K562 (cell line): ENCODE results near the gene ATRN. TPM values are rescaled to one million over a fixed set of nuclear protein-coding genes. Genes with fewer than 3 reads are reported as not detected.

Source experiments
- ATAC-seq: fragments of 200-7000 bp; cut with Tn5 transposase; 3 replicates; pipeline ENCODE4 v1.9.1; 2020; ENCODE audit warnings: moderate library complexity
- BruUV-seq: library from RNA; stranded (reverse); fragments of 400-500 nt; replicated peaks from 2 replicates; lab custom pipeline; 2021; lab: Mats Ljungman, UMichigan
- CTCF ChIA-PET: fragments of 300-600 bp; formaldehyde crosslinking; extraction: SDS; loops from one replicate; lab custom pipeline; 2021; ENCODE audit warnings: low intra/inter-chr PET ratio; lab: Yijun Ruan, JAX
- POLR2A ChIA-PET: fragments of 300-600, 350-650 bp; sonication (Branson Sonifier 250); formaldehyde crosslinking; extraction: SDS; loops from one replicate; lab custom pipeline; 2021; ENCODE audit warnings: antibody characterized with exemption, inconsistent platforms; lab: Yijun Ruan, JAX
- DNase-seq, 4 experiments: peaks; one replicate each; pipeline versions ENCODE4 v3.0.0 to v3.0.0-alpha.2; 2011 to 2018; ENCODE audit warnings: low spot score in 3 of 4, mixed read lengths in 3 of 4; ENCODE audit errors: extremely low read depth in 1 of 4
- FAIRE-seq: peaks from 2 replicates; lab custom pipeline; 2011; peaks lifted over from hg19 to GRCh38; lab: Jason Lieb, UNC
- H2AFZ ChIP-seq: 2 replicates; pipeline ENCODE4 v1.6.0; 2011; ENCODE audit warnings: low read depth, low read length, control low read depth, inconsistent platforms
- H3K27ac ChIP-seq: fragments of 200-600 bp; 3 replicates; pipeline ENCODE4 v1.8.0; 2011; ENCODE audit warnings: low read depth, mild to moderate bottlenecking, control low read depth, inconsistent platforms, low read length, moderate library complexity, mixed read lengths; ENCODE audit errors: extremely low read depth
- H3K27me3 ChIP-seq, 2 experiments: fragments of 300-600 bp in 1 of 2; 2 replicates in 1 of 2; 3 replicates in 1 of 2; pipeline versions ENCODE4 v1.6.0 to v1.8.0; 2011; ENCODE audit warnings: inconsistent platforms in 2 of 2, low read length in 2 of 2, mild to moderate bottlenecking in 1 of 2, mixed read lengths in 1 of 2, moderate library complexity in 1 of 2; ENCODE audit not compliant: control insufficient read depth in 2 of 2, insufficient read depth in 2 of 2
- H3K36me3 ChIP-seq: fragments of 300-600 bp; 3 replicates; pipeline ENCODE4 v1.8.0; 2011; ENCODE audit warnings: mild to moderate bottlenecking, low read length, inconsistent platforms; ENCODE audit not compliant: control insufficient read depth, insufficient read depth
- H3K4me1 ChIP-seq, 2 experiments: fragments of 200-600 bp in 1 of 2; replicated peaks in 1 of 2; 2 replicates in 1 of 2; 3 replicates in 1 of 2; pipeline versions ENCODE4 v1.5.1 to v1.8.0; 2011; ENCODE audit warnings: inconsistent platforms in 2 of 2, low read length in 2 of 2, mild to moderate bottlenecking in 1 of 2, mixed read lengths in 1 of 2, moderate library complexity in 1 of 2; ENCODE audit not compliant: control insufficient read depth in 2 of 2, insufficient read depth in 2 of 2
- H3K4me2 ChIP-seq: 2 replicates; pipeline ENCODE4 v1.6.1; 2011; ENCODE audit warnings: low read length, control low read depth, inconsistent platforms, mixed read lengths; ENCODE audit not compliant: insufficient read depth
- H3K4me3 ChIP-seq: fragments of 200-600 bp; sonication (generic), shearing (Covaris generic); 2 replicates; pipeline ENCODE4 v1.5.1; 2016; ENCODE audit warnings: control low read depth, inconsistent platforms
- H3K79me2 ChIP-seq: fragments of 200-600 bp; 3 replicates; pipeline ENCODE4 v1.8.0; 2011; ENCODE audit warnings: low read length, inconsistent platforms; ENCODE audit not compliant: control insufficient read depth, insufficient read depth
- H3K9ac ChIP-seq, 2 experiments: 2 replicates each; pipeline versions ENCODE4 v1.6.0 to v1.6.1; 2011; ENCODE audit warnings: low read depth in 2 of 2, low read length in 2 of 2, control low read depth in 1 of 2, inconsistent platforms in 1 of 2, mild to moderate bottlenecking in 1 of 2, mixed read lengths in 1 of 2; ENCODE audit not compliant: insufficient read depth in 1 of 2
- H3K9me1 ChIP-seq: one replicate; pipeline ENCODE4 v1.6.0; 2011; ENCODE audit warnings: inconsistent platforms, mild to moderate bottlenecking, low read length, moderate library complexity; ENCODE audit not compliant: control insufficient read depth, insufficient read depth
- H3K9me3 ChIP-seq: replicated peaks from 2 replicates; pipeline ENCODE4 v1.5.1; 2011; ENCODE audit warnings: low read depth, low read length, inconsistent platforms; ENCODE audit not compliant: control insufficient read depth, insufficient read depth
- H4K20me1 ChIP-seq: replicated peaks from 2 replicates; pipeline ENCODE4 v1.6.1; 2011; ENCODE audit warnings: low read length, inconsistent platforms, mixed read lengths; ENCODE audit not compliant: control insufficient read depth, insufficient read depth
- CBFA2T2 ChIP-seq: fragments of 450-650 bp; conservative IDR thresholded peaks from 2 replicates; pipeline ENCODE4 v1.6.1; 2017; ENCODE audit warnings: mild to moderate bottlenecking
- KDM4B ChIP-seq, 2 experiments: fragments of 450-650 bp in 1 of 2; sonication (generic) in 1 of 2; IDR thresholded peaks; 2 replicates each; pipeline ENCODE4 v1.6.1; 2016 to 2017; ENCODE audit warnings: borderline replicate concordance in 2 of 2, antibody characterized with exemption in 1 of 2, low read depth in 1 of 2, mild to moderate bottlenecking in 1 of 2
- MAFG ChIP-seq: fragments of 450-650 bp; conservative IDR thresholded peaks from 2 replicates; pipeline ENCODE4 v1.6.1; 2016; ENCODE audit warnings: missing genetic modification characterization, missing compliant biosample characterization
- MCM5 ChIP-seq: fragments of 450-650 bp; IDR thresholded peaks from 2 replicates; pipeline ENCODE4 v1.6.1; 2016; ENCODE audit warnings: low read depth
- MXD1 ChIP-seq: fragments of 250-450 bp; sonication (Bioruptor Pico); IDR thresholded peaks from 2 replicates; pipeline ENCODE4 v1.8.0; 2021; ENCODE audit warnings: borderline replicate concordance, mild to moderate bottlenecking, moderate library complexity; ENCODE audit not compliant: poor library complexity, severe bottlenecking
- NCOR1 ChIP-seq: fragments of 450-650 bp; IDR thresholded peaks from 2 replicates; pipeline ENCODE4 v1.6.1; 2016; ENCODE audit warnings: mild to moderate bottlenecking, moderate library complexity
- PRMT5 ChIP-seq: sonication (generic); formaldehyde crosslinking; IDR thresholded peaks from 2 replicates; pipeline ENCODE4 v1.5.0; 2020; ENCODE audit warnings: missing genetic modification reagents
- RB1 ChIP-seq: fragments of 450-650 bp; IDR thresholded peaks from 2 replicates; pipeline ENCODE4 v1.6.1; 2017; ENCODE audit warnings: low read depth, mild to moderate bottlenecking
- RFX7 ChIP-seq: fragments of 250-450 bp; sonication (Bioruptor Pico); IDR thresholded peaks from 2 replicates; pipeline ENCODE4 v1.5.1; 2021; ENCODE audit warnings: mild to moderate bottlenecking
- SIN3A ChIP-seq, 2 experiments: fragments of 150-350 bp in 1 of 2; IDR thresholded peaks; 2 replicates each; pipeline ENCODE4 v1.6.1; 2011 to 2016; ENCODE audit warnings: borderline replicate concordance in 2 of 2, low read depth in 2 of 2, low read length in 2 of 2, mild to moderate bottlenecking in 2 of 2, moderate library complexity in 2 of 2; ENCODE audit not compliant: control insufficient read depth in 1 of 2
- ZC3H4 ChIP-seq: sonication (generic); formaldehyde crosslinking; IDR thresholded peaks from 2 replicates; pipeline ENCODE4 v1.9.0; 2021; ENCODE audit warnings: missing genetic modification reagents, borderline replicate concordance
- ZNF146 ChIP-seq: IDR thresholded peaks from one replicate; pipeline ENCODE4 v1.6.1; 2018; ENCODE audit warnings: missing compliant biosample characterization; ENCODE audit not compliant: unreplicated experiment
- ZNF282 ChIP-seq: sonication (generic); formaldehyde crosslinking; IDR thresholded peaks from 2 replicates; pipeline ENCODE4 v1.8.1; 2023; ENCODE audit warnings: missing genetic modification reagents
- ZNF561 ChIP-seq: fragments of 450-650 bp; formaldehyde crosslinking; conservative IDR thresholded peaks from 2 replicates; pipeline ENCODE4 v1.4.0; 2020; ENCODE audit warnings: mild to moderate bottlenecking, moderate library complexity
- WGBS: fragments of 100-300 bp; shearing (Covaris generic); methylation state at CpG from one replicate; pipeline ENCODE4 v1.1.6; 2016; ENCODE audit warnings: low coverage, mixed read lengths; ENCODE audit not compliant: insufficient coverage; ENCODE audit errors: missing lambda C conversion rate; 5-methylcytosine and 5-hydroxymethylcytosine counted together
- in situ Hi-C: fragments of 300-500 bp; cut with MboI; formaldehyde crosslinking; loops from 4 replicates; pipeline ENCODE4 v1.15.0; 2018; ENCODE audit warnings: inconsistent platforms, mixed read lengths
- intact Hi-C: fragments of 100-400 bp; cut with micrococcal nuclease; formaldehyde crosslinking; loops from 2 replicates; pipeline ENCODE4 v1.14.2; 2022
- polyA plus RNA-seq, 8 experiments: library from polyadenylated mRNA; depleted of rRNA in 4 of 8; stranded (reverse) in 5 of 8; unstranded in 3 of 8; fragments of >200 nt; fragmentation: Nextera tagmentation in 2 of 8; fragmentation: Illumina TruSeq in 1 of 8; extraction: Ambion mirVana in 2 of 8; extraction: Trizol in 1 of 8; gene quantifications; 2 replicates each; pipeline versions ENCODE4 v1.2.1 to v1.2.3, GENCODE V29; 2011 to 2014; ENCODE audit warnings: inconsistent platforms in 1 of 8, missing spikeins in 1 of 8
- total RNA-seq, 7 experiments: library from RNA; depleted of rRNA in 6 of 7; stranded (reverse); fragments of >200 nt in 6 of 7; fragmentation: Illumina TruSeq in 2 of 7; extraction: Trizol in 2 of 7; gene quantifications; 2 replicates each; pipeline versions ENCODE4 v1.2.1 to v1.2.3, GENCODE V29; 2011 to 2021; ENCODE audit warnings: low replicate concordance in 1 of 7

ATRN gene
- total and polyA plus RNA-seq, 9 of the 15 experiments (the other 6 are each of a cell fraction or from before 2014, with no cell fraction given) = 0.69 to 16.5 (median 7.6) TPM

GRCh38 chr20:3674447-3674846 lies 203.6 kb downstream of the ATRN start:
- no TSS peak for BruUV-seq
- in situ Hi-C loops = no loop called here
- no peak for TF ChIP-seq PRMT5 (CRISPR knock-in tag)
- no peak for TF ChIP-seq MXD1
- no peak for TF ChIP-seq MCM5
- no peak for TF ChIP-seq RB1
- TF ChIP-seq NCOR1 = no peak
- TF ChIP-seq CBFA2T2 = no peak
- TF ChIP-seq KDM4B (IDR thresholded peaks at IDR 0.05; ENCODE audit: borderline replicate concordance in 2 of 2, low read depth in 1 of 2) = no peak
- TF ChIP-seq ZNF561 (CRISPR knock-in tag) = no peak
- TF ChIP-seq ZC3H4 = no peak
- no peak for TF ChIP-seq MAFG (tag)
- TF ChIP-seq SIN3A (IDR thresholded peaks at IDR 0.05; ENCODE audit: borderline replicate concordance in 2 of 2, control insufficient read depth in 1 of 2, low read depth in 2 of 2, low read length in 2 of 2) = no peak
- no peak for TF ChIP-seq ZNF146
- no peak for TF ChIP-seq RFX7 (CRISPR knock-in tag)
- no peak for TF ChIP-seq ZNF282
- ChIA-PET POLR2A (interaction anchor here (0.9 kb wide), 1 partner anchor 30 kb away, joined by 3 read pairs; no protein-coding TSS in a partner anchor), CTCF (no interaction called here)
- Histone ChIP-seq H3K79me2 (no peaks in the 10 kb centered on the region), H3K9me1 (no peaks in the 10 kb centered on the region), H4K20me1 (0 out of 2 replicates have a peak, but pooled peaks cover 6% of the 10 kb centered on the region), H3K4me3 (no peak overlapping the region), H2AFZ (no peak overlapping the region), H3K4me2 (no peak overlapping the region), H3K36me3 (no peaks in the 10 kb centered on the region), H3K9me3 (no peaks in the 10 kb centered on the region), H3K27me3 (peaks cover 2 to 44% of the 10 kb centered on the region in 2 experiments; a peak in 3 of 5 replicates), H3K4me1 (peaks cover 0 to 32% of the 10 kb centered on the region in 2 experiments; a peak in 2 of 5 replicates), H3K9ac (no peak overlapping the region), H3K27ac (no peak overlapping the region)
- intact Hi-C loops = loop anchor here (10.0 kb wide), 1 partner anchor 110 kb away; the partner anchor contains the start of genes CENPB and SPEF1
- DNase-seq (no peak), FAIRE-seq (no peak), ATAC-seq (no peak)
- WGBS = 16% methylated on average over 7 of the region's 10 CpGs
